ENCODE results near the gene LYSMD1. TPM values are rescaled to one million over a fixed set of nuclear protein-coding genes. Genes with fewer than 3 reads are reported as not detected.

LYSMD1 gene
- total and polyA plus RNA-seq, 2 of the 8 experiments (the other 6 are each of a cell fraction or from before 2014, with no cell fraction given), result 2.4 to 6.0 TPM

GRCh38 chr1:151189637-151190445 is 24.1 kb upstream of the LYSMD1 start, which contains the start of gene VPS72 (continued):
- TF ChIP-seq CHD7 (IDR thresholded peaks at IDR 0.05; ENCODE audit: insufficient replicate concordance, low read length), result no peak
- TF ChIP-seq SIRT6 (IDR thresholded peaks at IDR 0.05; ENCODE audit: low read length), result no peak
- TF ChIP-seq BACH1 (IDR thresholded peaks at IDR 0.05; ENCODE audit: low read length), result no peak
- no peak for TF ChIP-seq CHD1 (IDR thresholded peaks at IDR 0.05; ENCODE audit: low read depth, low read length)
- no peak for TF ChIP-seq SUZ12 (IDR thresholded peaks at IDR 0.05; ENCODE audit: low read length)
- no peak for TF ChIP-seq RNF2 (IDR thresholded peaks at IDR 0.05; ENCODE audit: borderline replicate concordance, low read depth, low read length, missing control alignments, poor library complexity, severe bottlenecking)
- no peak for TF ChIP-seq GTF2F1 (IDR thresholded peaks at IDR 0.05; ENCODE audit: borderline replicate concordance, low read depth, low read length)
- TF ChIP-seq EP300 (IDR thresholded peaks at IDR 0.05; ENCODE audit: borderline replicate concordance in 1 of 2, low read depth in 2 of 2, low read length in 2 of 2), result peak in 1 of 2 experiments; percentile 72; a peak in 2 of 3 replicates
- TF ChIP-seq KDM4A (IDR thresholded peaks at IDR 0.05; ENCODE audit: low read depth, low read length, severe bottlenecking), result peak; percentile 52
